HEK293 (cell line): ENCODE measurements around the gene C19orf33.

Source experiments
- CTCF ChIA-PET: fragments of 350-600 bp; formaldehyde crosslinking; extraction: SDS; loops from one replicate; lab custom pipeline; 2021; ENCODE audit warnings: antibody characterized with exemption; lab: Yijun Ruan, JAX
- POLR2A ChIA-PET: fragments of 300-600 bp; formaldehyde crosslinking; extraction: SDS; loops from one replicate; lab custom pipeline; 2020; ENCODE audit warnings: antibody characterized with exemption, inconsistent platforms; lab: Yijun Ruan, JAX
- H3K27ac ChIP-seq: fragments of 200-500 bp; sonication (Bioruptor generic); 2 replicates; pipeline ENCODE4 v1.5.1; 2014; ENCODE audit warnings: low read depth, low read length, control low read depth, inconsistent platforms; ENCODE audit errors: extremely low read depth
- H3K36me3 ChIP-seq, 2 experiments: fragments of 200-500 bp in 1 of 2; sonication (Bioruptor generic) in 1 of 2; 1 replicate in 1 of 2; 2 replicates in 1 of 2; pipeline ENCODE4 v1.5.1; 2014 to 2017; ENCODE audit warnings: inconsistent platforms in 2 of 2, low read length in 2 of 2; ENCODE audit not compliant: control insufficient read depth in 2 of 2, insufficient read depth in 1 of 2
- H3K4me1 ChIP-seq: fragments of 200-500 bp; sonication (Bioruptor generic); 2 replicates; pipeline ENCODE4 v1.5.1; 2014; ENCODE audit warnings: mild to moderate bottlenecking, low read length, inconsistent platforms; ENCODE audit not compliant: control insufficient read depth, insufficient read depth
- H3K4me3 ChIP-seq: 2 replicates; pipeline ENCODE4 v1.5.1; 2011; ENCODE audit warnings: low read depth, mild to moderate bottlenecking, control low read depth, low read length, moderate library complexity
- H3K9me3 ChIP-seq: fragments of 200-500 bp; sonication (Bioruptor generic); 2 replicates; pipeline ENCODE4 v1.5.1; 2014; ENCODE audit warnings: low read depth, low read length, inconsistent platforms; ENCODE audit not compliant: control insufficient read depth, insufficient read depth
- EGR2 ChIP-seq: fragments of 450-650 bp; formaldehyde crosslinking; IDR thresholded peaks from 2 replicates; pipeline ENCODE4 v1.5.1; 2016; ENCODE audit warnings: low read depth, missing biosample characterization, missing genetic modification characterization
- FEZF1 ChIP-seq: fragments of 450-650 bp; formaldehyde crosslinking; IDR thresholded peaks from 2 replicates; pipeline ENCODE4 v1.5.1; 2016; ENCODE audit warnings: missing biosample characterization, missing genetic modification characterization
- OVOL3 ChIP-seq: fragments of 450-650 bp; formaldehyde crosslinking; IDR thresholded peaks from 2 replicates; pipeline ENCODE4 v1.5.1; 2016; ENCODE audit warnings: missing biosample characterization, missing genetic modification characterization
- SALL2 ChIP-seq: fragments of 450-650 bp; formaldehyde crosslinking; IDR thresholded peaks from 2 replicates; pipeline ENCODE4 v1.5.0; 2017; ENCODE audit warnings: missing biosample characterization, mild to moderate bottlenecking, missing genetic modification characterization, borderline replicate concordance
- ZBTB48 ChIP-seq: fragments of 450-650 bp; formaldehyde crosslinking; IDR thresholded peaks from 2 replicates; pipeline ENCODE4 v1.5.1; 2016; ENCODE audit warnings: missing biosample characterization, missing genetic modification characterization
- ZFHX2 ChIP-seq: fragments of 450-650 bp; formaldehyde crosslinking; conservative IDR thresholded peaks from 2 replicates; pipeline ENCODE4 v1.5.1; 2016; ENCODE audit warnings: missing biosample characterization, missing genetic modification characterization
- ZNF169 ChIP-seq: fragments of 450-650 bp; formaldehyde crosslinking; IDR thresholded peaks from 2 replicates; pipeline ENCODE4 v1.5.1; 2016; ENCODE audit warnings: missing biosample characterization, missing genetic modification characterization
- ZNF311 ChIP-seq: fragments of 450-650 bp; formaldehyde crosslinking; IDR thresholded peaks from 2 replicates; pipeline ENCODE4 v1.5.1; 2017; ENCODE audit warnings: missing biosample characterization, missing genetic modification characterization, borderline replicate concordance
- ZNF324 ChIP-seq: fragments of 450-650 bp; formaldehyde crosslinking; IDR thresholded peaks from 2 replicates; pipeline ENCODE4 v1.5.1; 2016; ENCODE audit warnings: missing biosample characterization, missing genetic modification characterization
- ZNF423 ChIP-seq: fragments of 450-650 bp; formaldehyde crosslinking; IDR thresholded peaks from 2 replicates; pipeline ENCODE4 v1.5.1; 2016; ENCODE audit warnings: missing biosample characterization, missing genetic modification characterization
- ZNF549 ChIP-seq: fragments of 450-650 bp; IDR thresholded peaks from 2 replicates; pipeline ENCODE4 v1.5.1; 2018; ENCODE audit warnings: missing biosample characterization, missing genetic modification characterization, mild to moderate bottlenecking, inconsistent platforms, moderate library complexity
- ZNF561 ChIP-seq: fragments of 450-650 bp; IDR thresholded peaks from 2 replicates; pipeline ENCODE4 v1.5.1; 2018; ENCODE audit warnings: missing biosample characterization, missing genetic modification characterization, borderline replicate concordance
- ZNF670 ChIP-seq: fragments of 450-650 bp; formaldehyde crosslinking; IDR thresholded peaks from 2 replicates; pipeline ENCODE4 v1.5.1; 2016; ENCODE audit warnings: missing biosample characterization, missing genetic modification characterization, low read depth
- ZNF707 ChIP-seq: fragments of 450-650 bp; formaldehyde crosslinking; IDR thresholded peaks from 2 replicates; pipeline ENCODE4 v1.5.1; 2016; ENCODE audit warnings: missing biosample characterization, missing genetic modification characterization
- ZNF837 ChIP-seq: fragments of 450-650 bp; formaldehyde crosslinking; IDR thresholded peaks from 2 replicates; pipeline ENCODE4 v1.5.1; 2016; ENCODE audit warnings: missing biosample characterization, missing genetic modification characterization
- TF ChIP-seq, protein P1 (sequence below): fragments of 450-650 bp; formaldehyde crosslinking; IDR thresholded peaks from 2 replicates; pipeline ENCODE4 v1.5.0; 2017; ENCODE audit warnings: missing biosample characterization, missing genetic modification characterization, borderline replicate concordance
- TF ChIP-seq, protein P2 (sequence below): fragments of 450-650 bp; formaldehyde crosslinking; IDR thresholded peaks from 2 replicates; pipeline ENCODE4 v1.5.1; 2016; ENCODE audit warnings: missing biosample characterization, missing genetic modification characterization
- TF ChIP-seq, protein P3 (sequence below): fragments of 450-650 bp; IDR thresholded peaks from 2 replicates; pipeline ENCODE4 v1.5.1; 2018; ENCODE audit warnings: missing biosample characterization, missing genetic modification characterization

The C19orf33 gene

DNA sequence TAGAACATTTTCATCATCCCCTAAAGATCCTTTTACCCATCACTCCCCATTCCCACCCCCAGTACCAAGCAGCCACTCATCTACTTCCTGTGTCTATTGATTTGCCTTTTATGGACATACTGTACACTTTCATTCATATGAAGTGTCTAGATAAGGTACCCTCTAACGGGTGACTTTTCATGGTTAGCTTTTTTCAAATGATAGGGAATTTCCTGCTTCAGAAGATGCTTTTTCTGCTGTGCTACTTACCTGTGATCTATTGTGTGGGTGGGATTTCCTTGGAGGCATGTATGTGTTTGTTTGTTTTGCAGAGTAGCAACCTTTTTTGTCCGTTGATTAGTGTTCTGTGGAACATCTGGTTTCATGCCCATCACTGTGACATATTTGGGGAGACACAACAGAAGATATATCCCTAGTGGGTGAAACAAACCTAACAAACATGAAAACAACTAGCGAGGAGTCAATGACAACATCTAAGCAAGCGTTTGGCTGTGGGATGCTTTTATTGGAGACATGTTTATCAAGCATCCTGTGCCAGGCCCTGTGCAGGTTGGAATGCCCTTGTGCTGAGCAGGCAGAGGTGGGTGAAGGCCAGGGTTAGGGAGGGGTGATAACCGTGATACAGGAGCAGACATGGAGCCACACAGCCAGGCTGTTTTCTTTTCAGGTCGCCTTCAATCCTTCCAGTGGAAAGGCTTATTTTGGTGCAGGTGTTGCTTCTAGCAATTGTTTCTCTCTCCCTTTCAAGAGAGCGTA lies 22.1 kb upstream of the C19orf33 start:
- no peak overlapping the region for H3K4me3 ChIP-seq
- H3K4me1 ChIP-seq: peaks cover 10% of the 10 kb centered on the region
- H3K27ac ChIP-seq: no peak overlapping the region
- POLR2A ChIA-PET: interaction anchor here (0.6 kb wide), 2 partner anchors 33 to 193 kb away, joined by 3 to 5 read pairs; no protein-coding TSS in a partner anchor
- TF ChIP-seq ZNF311 (no peak), ZBTB48 (tag by site-specific recombination) (no peak), ZNF549 (no peak), ZFHX2 (peak; percentile 33; the same call in 1 of the 2 replicates), FEZF1 (peak; percentile 12; the same call in 1 of the 2 replicates), ZNF837 (no peak), EGR2 (tag by site-specific recombination) (peak; percentile 32; the same call in 1 of the 2 replicates), ZNF324 (tag by site-specific recombination) (no peak), ZNF423 (tag by site-specific recombination) (no peak), ZNF169 (no peak)
- TF ChIP-seq, protein P1, sequence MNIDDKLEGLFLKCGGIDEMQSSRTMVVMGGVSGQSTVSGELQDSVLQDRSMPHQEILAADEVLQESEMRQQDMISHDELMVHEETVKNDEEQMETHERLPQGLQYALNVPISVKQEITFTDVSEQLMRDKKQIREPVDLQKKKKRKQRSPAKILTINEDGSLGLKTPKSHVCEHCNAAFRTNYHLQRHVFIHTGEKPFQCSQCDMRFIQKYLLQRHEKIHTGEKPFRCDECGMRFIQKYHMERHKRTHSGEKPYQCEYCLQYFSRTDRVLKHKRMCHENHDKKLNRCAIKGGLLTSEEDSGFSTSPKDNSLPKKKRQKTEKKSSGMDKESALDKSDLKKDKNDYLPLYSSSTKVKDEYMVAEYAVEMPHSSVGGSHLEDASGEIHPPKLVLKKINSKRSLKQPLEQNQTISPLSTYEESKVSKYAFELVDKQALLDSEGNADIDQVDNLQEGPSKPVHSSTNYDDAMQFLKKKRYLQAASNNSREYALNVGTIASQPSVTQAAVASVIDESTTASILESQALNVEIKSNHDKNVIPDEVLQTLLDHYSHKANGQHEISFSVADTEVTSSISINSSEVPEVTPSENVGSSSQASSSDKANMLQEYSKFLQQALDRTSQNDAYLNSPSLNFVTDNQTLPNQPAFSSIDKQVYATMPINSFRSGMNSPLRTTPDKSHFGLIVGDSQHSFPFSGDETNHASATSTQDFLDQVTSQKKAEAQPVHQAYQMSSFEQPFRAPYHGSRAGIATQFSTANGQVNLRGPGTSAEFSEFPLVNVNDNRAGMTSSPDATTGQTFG: no peak
- TF ChIP-seq, all 188 proteins: peak for 3
- Histone ChIP-seq H3K36me3 (peaks cover 32 to 33% of the 10 kb centered on the region in 2 experiments), H3K9me3 (no peaks in the 10 kb centered on the region; the same call in 1 of the 2 replicates)
- CTCF ChIA-PET: interaction anchor here (0.6 to 1.5 kb wide), 3 partner anchors 12 to 53 kb away, joined by 3 to 5 read pairs (median 3); no protein-coding TSS in a partner anchor

GRCh38 chr19:38283271-38283670 lies 20.8 kb upstream of the C19orf33 start:
- H3K9me3 ChIP-seq: no peaks in the 10 kb centered on the region
- H3K36me3 ChIP-seq: peaks cover 41 to 44% of the 10 kb centered on the region in 2 experiments
- ChIA-PET CTCF (interaction anchor here (0.6 to 1.8 kb wide), 5 partner anchors 8 to 39 kb away, joined by 3 to 5 read pairs (median 4); partner anchors contain the start of gene C19orf33), POLR2A (no interaction called here)
- no peak overlapping the region for H3K4me3 ChIP-seq
- no peak overlapping the region for H3K27ac ChIP-seq
- TF ChIP-seq EGR2 (tag by site-specific recombination): peak; percentile 56; the same call in 1 of the 2 replicates
- TF ChIP-seq ZNF670 (tag by site-specific recombination): no peak
- H3K4me1 ChIP-seq: peaks cover 7% of the 10 kb centered on the region

DNA sequence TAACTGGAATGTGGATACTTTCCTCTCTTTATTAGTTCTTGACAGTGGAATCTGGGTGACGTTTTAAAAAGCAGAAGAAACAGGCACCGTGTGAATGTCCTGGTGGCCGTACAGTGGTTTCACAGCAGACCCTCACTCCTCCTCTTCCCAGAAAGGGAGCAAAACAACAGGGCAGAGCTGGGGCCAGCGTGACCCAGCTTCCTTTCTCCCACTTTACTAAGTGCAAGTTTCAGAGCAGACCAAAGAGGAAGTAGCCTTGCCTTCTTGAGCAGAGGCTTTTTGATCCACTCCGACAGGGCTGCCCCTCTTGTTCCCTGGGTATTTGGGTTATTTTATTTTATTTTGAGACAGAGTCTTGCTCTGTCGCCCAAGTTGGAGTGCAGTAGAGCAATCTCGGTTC lies 19.6 kb upstream of the C19orf33 start:
- Histone ChIP-seq H3K4me1 (peaks cover 7% of the 10 kb centered on the region), H3K27ac (no peak overlapping the region), H3K36me3 (peaks cover 42 to 52% of the 10 kb centered on the region in 2 experiments), H3K4me3 (no peak overlapping the region), H3K9me3 (no peaks in the 10 kb centered on the region)
- POLR2A ChIA-PET: interaction anchor here (1.2 kb wide), 1 partner anchor 21 kb away, joined by 3 read pairs; no protein-coding TSS in a partner anchor
- CTCF ChIA-PET: interaction anchor here (1.0 to 2.5 kb wide), 7 partner anchors 9 to 51 kb away, joined by 3 to 13 read pairs (median 4); partner anchors contain the start of gene CATSPERG
- TF ChIP-seq ZNF707: no peak

- no peaks in the 10 kb centered on the region for H3K9me3 ChIP-seq
- H3K4me1 ChIP-seq: peaks cover 7% of the 10 kb centered on the region
- no peak overlapping the region for H3K4me3 ChIP-seq
- H3K36me3 ChIP-seq: peaks cover 54 to 57% of the 10 kb centered on the region in 2 experiments
- no peak overlapping the region for H3K27ac ChIP-seq
- CTCF ChIA-PET: interaction anchor here (0.5 to 2.5 kb wide), 9 partner anchors 9 to 144 kb away, joined by 3 to 13 read pairs (median 3); partner anchors contain the start of genes CATSPERG and GGN
- POLR2A ChIA-PET: interaction anchor here (1.2 kb wide), 1 partner anchor 22 kb away, joined by 3 read pairs; no protein-coding TSS in a partner anchor
- TF ChIP-seq ZNF561 (tag by site-specific recombination) (no peak), OVOL3 (tag by site-specific recombination) (no peak), SALL2 (tag by site-specific recombination) (no peak)
- TF ChIP-seq, protein P2, sequence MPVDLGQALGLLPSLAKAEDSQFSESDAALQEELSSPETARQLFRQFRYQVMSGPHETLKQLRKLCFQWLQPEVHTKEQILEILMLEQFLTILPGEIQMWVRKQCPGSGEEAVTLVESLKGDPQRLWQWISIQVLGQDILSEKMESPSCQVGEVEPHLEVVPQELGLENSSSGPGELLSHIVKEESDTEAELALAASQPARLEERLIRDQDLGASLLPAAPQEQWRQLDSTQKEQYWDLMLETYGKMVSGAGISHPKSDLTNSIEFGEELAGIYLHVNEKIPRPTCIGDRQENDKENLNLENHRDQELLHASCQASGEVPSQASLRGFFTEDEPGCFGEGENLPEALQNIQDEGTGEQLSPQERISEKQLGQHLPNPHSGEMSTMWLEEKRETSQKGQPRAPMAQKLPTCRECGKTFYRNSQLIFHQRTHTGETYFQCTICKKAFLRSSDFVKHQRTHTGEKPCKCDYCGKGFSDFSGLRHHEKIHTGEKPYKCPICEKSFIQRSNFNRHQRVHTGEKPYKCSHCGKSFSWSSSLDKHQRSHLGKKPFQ (tag by site-specific recombination): no peak
- TF ChIP-seq, protein P3, sequence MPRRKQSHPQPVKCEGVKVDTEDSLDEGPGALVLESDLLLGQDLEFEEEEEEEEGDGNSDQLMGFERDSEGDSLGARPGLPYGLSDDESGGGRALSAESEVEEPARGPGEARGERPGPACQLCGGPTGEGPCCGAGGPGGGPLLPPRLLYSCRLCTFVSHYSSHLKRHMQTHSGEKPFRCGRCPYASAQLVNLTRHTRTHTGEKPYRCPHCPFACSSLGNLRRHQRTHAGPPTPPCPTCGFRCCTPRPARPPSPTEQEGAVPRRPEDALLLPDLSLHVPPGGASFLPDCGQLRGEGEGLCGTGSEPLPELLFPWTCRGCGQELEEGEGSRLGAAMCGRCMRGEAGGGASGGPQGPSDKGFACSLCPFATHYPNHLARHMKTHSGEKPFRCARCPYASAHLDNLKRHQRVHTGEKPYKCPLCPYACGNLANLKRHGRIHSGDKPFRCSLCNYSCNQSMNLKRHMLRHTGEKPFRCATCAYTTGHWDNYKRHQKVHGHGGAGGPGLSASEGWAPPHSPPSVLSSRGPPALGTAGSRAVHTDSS (tag by site-specific recombination): no peak
Measured at GRCh38 chr19:38285567-38285966, 18.5 kb upstream of the C19orf33 start.
